ENCODE measurements around the gene TSPAN15. TPM values are rescaled to one million over a fixed set of nuclear protein-coding genes. Genes with fewer than 3 reads are reported as not detected.

TSPAN15 gene
- total RNA-seq, 1 experiment from 2014 or later: 8.3 TPM

DNA sequence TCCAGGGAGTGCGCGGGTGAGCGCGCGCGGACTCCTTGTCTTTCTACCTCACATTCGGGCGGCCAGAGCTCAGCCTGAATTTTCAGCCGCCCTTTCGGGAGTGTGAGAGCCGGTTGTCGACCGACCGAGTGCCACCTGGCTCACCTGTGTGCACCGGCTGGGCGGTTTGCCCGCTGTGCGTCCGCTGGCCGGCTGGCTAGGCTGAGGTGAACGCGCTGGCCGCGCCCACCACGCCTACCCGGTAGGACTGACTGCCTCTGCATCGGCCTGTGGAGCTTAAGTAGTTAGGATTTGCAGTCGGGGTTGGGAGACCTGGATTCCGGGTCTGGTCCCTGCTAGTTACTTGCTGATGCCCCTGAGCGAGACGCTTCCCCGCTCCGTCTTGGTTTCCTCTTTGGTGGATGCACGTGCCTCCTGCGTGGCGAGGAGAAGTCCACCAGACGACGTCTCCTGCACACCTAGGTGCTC is 553 bp downstream of the TSPAN15 start (continued):
- TF ChIP-seq ZNF425 (CRISPR knock-in tag; conservative IDR thresholded peaks at IDR 0.05) (no peak), TEAD4 (CRISPR knock-in tag; IDR thresholded peaks at IDR 0.05) (no peak), RELA (CRISPR knock-in tag; IDR thresholded peaks at IDR 0.05; ENCODE audit: borderline replicate concordance) (peak; percentile 80; the same call in 1 of the 2 replicates), PRRX2 (CRISPR knock-in tag; IDR thresholded peaks at IDR 0.05) (no peak), SMAD4 (CRISPR knock-in tag; IDR thresholded peaks at IDR 0.05) (no peak), ZNF532 (CRISPR knock-in tag; IDR thresholded peaks at IDR 0.05; ENCODE audit: borderline replicate concordance) (no peak), SOX15 (CRISPR knock-in tag; IDR thresholded peaks at IDR 0.05) (no peak), NFYB (CRISPR knock-in tag; conservative IDR thresholded peaks at IDR 0.05; ENCODE audit: low read depth) (no peak), NR1H2 (CRISPR knock-in tag; IDR thresholded peaks at IDR 0.05) (no peak), ZBTB43 (CRISPR knock-in tag; IDR thresholded peaks at IDR 0.05) (peak; percentile 90), JUN (CRISPR knock-in tag; IDR thresholded peaks at IDR 0.05) (0 out of 2 replicates have a peak, but pooled peaks have one; percentile 31), PRDM15 (CRISPR knock-in tag; IDR thresholded peaks at IDR 0.05) (no peak), ZNF423 (CRISPR knock-in tag; IDR thresholded peaks at IDR 0.05) (no peak), ZNF396 (CRISPR knock-in tag; IDR thresholded peaks at IDR 0.05; ENCODE audit: borderline replicate concordance) (no peak), ZNF671 (CRISPR knock-in tag; IDR thresholded peaks at IDR 0.05) (no peak), JAZF1 (CRISPR knock-in tag; IDR thresholded peaks at IDR 0.05) (no peak), ZNF263 (CRISPR knock-in tag; IDR thresholded peaks at IDR 0.05; ENCODE audit: low read depth) (no peak)
- TF ChIP-seq, protein P1, sequence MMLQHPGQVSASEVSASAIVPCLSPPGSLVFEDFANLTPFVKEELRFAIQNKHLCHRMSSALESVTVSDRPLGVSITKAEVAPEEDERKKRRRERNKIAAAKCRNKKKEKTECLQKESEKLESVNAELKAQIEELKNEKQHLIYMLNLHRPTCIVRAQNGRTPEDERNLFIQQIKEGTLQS (CRISPR knock-in tag; conservative IDR thresholded peaks at IDR 0.05): 0 out of 2 replicates have a peak, but pooled peaks have one; percentile 27
- TF ChIP-seq, protein P2, sequence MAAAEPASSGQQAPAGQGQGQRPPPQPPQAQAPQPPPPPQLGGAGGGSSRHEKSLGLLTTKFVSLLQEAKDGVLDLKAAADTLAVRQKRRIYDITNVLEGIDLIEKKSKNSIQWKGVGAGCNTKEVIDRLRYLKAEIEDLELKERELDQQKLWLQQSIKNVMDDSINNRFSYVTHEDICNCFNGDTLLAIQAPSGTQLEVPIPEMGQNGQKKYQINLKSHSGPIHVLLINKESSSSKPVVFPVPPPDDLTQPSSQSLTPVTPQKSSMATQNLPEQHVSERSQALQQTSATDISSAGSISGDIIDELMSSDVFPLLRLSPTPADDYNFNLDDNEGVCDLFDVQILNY (CRISPR knock-in tag; IDR thresholded peaks at IDR 0.05): no peak
- TF ChIP-seq, protein P3, sequence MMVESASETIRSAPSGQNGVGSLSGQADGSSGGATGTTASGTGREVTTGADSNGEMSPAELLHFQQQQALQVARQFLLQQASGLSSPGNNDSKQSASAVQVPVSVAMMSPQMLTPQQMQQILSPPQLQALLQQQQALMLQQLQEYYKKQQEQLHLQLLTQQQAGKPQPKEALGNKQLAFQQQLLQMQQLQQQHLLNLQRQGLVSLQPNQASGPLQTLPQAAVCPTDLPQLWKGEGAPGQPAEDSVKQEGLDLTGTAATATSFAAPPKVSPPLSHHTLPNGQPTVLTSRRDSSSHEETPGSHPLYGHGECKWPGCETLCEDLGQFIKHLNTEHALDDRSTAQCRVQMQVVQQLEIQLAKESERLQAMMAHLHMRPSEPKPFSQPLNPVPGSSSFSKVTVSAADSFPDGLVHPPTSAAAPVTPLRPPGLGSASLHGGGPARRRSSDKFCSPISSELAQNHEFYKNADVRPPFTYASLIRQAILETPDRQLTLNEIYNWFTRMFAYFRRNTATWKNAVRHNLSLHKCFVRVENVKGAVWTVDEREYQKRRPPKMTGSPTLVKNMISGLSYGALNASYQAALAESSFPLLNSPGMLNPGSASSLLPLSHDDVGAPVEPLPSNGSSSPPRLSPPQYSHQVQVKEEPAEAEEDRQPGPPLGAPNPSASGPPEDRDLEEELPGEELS (CRISPR knock-in tag; IDR thresholded peaks at IDR 0.05): peak; percentile 69; the same call in 1 of the 2 replicates
- TF ChIP-seq, protein P4, sequence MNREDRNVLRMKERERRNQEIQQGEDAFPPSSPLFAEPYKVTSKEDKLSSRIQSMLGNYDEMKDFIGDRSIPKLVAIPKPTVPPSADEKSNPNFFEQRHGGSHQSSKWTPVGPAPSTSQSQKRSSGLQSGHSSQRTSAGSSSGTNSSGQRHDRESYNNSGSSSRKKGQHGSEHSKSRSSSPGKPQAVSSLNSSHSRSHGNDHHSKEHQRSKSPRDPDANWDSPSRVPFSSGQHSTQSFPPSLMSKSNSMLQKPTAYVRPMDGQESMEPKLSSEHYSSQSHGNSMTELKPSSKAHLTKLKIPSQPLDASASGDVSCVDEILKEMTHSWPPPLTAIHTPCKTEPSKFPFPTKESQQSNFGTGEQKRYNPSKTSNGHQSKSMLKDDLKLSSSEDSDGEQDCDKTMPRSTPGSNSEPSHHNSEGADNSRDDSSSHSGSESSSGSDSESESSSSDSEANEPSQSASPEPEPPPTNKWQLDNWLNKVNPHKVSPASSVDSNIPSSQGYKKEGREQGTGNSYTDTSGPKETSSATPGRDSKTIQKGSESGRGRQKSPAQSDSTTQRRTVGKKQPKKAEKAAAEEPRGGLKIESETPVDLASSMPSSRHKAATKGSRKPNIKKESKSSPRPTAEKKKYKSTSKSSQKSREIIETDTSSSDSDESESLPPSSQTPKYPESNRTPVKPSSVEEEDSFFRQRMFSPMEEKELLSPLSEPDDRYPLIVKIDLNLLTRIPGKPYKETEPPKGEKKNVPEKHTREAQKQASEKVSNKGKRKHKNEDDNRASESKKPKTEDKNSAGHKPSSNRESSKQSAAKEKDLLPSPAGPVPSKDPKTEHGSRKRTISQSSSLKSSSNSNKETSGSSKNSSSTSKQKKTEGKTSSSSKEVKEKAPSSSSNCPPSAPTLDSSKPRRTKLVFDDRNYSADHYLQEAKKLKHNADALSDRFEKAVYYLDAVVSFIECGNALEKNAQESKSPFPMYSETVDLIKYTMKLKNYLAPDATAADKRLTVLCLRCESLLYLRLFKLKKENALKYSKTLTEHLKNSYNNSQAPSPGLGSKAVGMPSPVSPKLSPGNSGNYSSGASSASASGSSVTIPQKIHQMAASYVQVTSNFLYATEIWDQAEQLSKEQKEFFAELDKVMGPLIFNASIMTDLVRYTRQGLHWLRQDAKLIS (CRISPR knock-in tag; IDR thresholded peaks at IDR 0.05; ENCODE audit: borderline replicate concordance): no peak

Measured in WTC11 (cell line).